Memory B cell (primary cell): Measurements from ENCODE around the gene SLC9A3.

Experiments
- ATAC-seq: fragments of 150-1000 bp; cut with Tn5 transposase; 2 replicates; pipeline ENCODE4 v1.10.0; 2021; ENCODE audit warnings: low read depth, mild to moderate bottlenecking, moderate library complexity
- DNase-seq, 2 donors: peaks; one replicate each; pipeline ENCODE4 v3.0.0; 2022; ENCODE audit warnings: low spot score in 2 of 2
- H3K27ac Mint-ChIP-seq: one replicate; pipeline ENCODE4 v1.8.0; 2022; ENCODE audit warnings: mild to moderate bottlenecking, moderate library complexity, mixed read lengths
- H3K27me3 Mint-ChIP-seq: one replicate; pipeline ENCODE4 v1.8.0; 2022; ENCODE audit warnings: mixed read lengths
- H3K36me3 Mint-ChIP-seq: one replicate; pipeline ENCODE4 v1.8.0; 2022; ENCODE audit warnings: mild to moderate bottlenecking, mixed read lengths
- H3K4me1 Mint-ChIP-seq: one replicate; pipeline ENCODE4 v1.8.0; 2022; ENCODE audit warnings: mixed read lengths
- H3K4me3 Mint-ChIP-seq: one replicate; pipeline ENCODE4 v1.8.0; 2022; ENCODE audit warnings: mild to moderate bottlenecking, moderate library complexity, mixed read lengths
- H3K9me3 Mint-ChIP-seq: one replicate; pipeline ENCODE4 v1.8.0; 2022; ENCODE audit warnings: mixed read lengths

Gene SLC9A3

GRCh38 chr5:442335-443238 is 81.7 kb downstream of the SLC9A3 start, which contains the start of gene EXOC3:
Gene EXOC3 (plus strand): TSS chr5:443176. CDS start chr5:446206, 3,030 bp downstream.
- DNase-seq: peak; percentile 46 to 70
- H3K36me3 Mint-ChIP-seq: peaks cover 7% of the 10 kb centered on the region
- ATAC-seq: peak; percentile 84

GRCh38 chr5:441996-442334 is 82.3 kb downstream of the SLC9A3 start:
- peaks cover 29% of the 10 kb centered on the region for H3K4me1 Mint-ChIP-seq
- peak overlapping the region; percentile 97 for H3K4me3 Mint-ChIP-seq
- peaks cover 1% of the 10 kb centered on the region for H3K27me3 Mint-ChIP-seq
- peak overlapping the region; percentile 94 for H3K27ac Mint-ChIP-seq
- peaks cover 6% of the 10 kb centered on the region for H3K36me3 Mint-ChIP-seq
- H3K9me3 Mint-ChIP-seq: no peaks in the 10 kb centered on the region
- ATAC-seq: no peak
- DNase-seq: no peak

More at GRCh38 chr5:442335-443238, 81.7 kb downstream of the SLC9A3 start, which contains the start of gene EXOC3:
- H3K27me3 Mint-ChIP-seq: peaks cover 1% of the 10 kb centered on the region
- peak within 1 kb of the TSS; percentile 97 for H3K4me3 Mint-ChIP-seq
- no peaks in the 10 kb centered on the region for H3K9me3 Mint-ChIP-seq
- peak within 1 kb of the TSS; percentile 94 for H3K27ac Mint-ChIP-seq
- peaks cover 29% of the 10 kb centered on the region for H3K4me1 Mint-ChIP-seq

- Mint-ChIP-seq H3K36me3 (peaks cover 2% of the 10 kb centered on the region), H3K9me3 (no peaks in the 10 kb centered on the region), H3K27ac (no peak overlapping the region), H3K27me3 (peaks cover 6% of the 10 kb centered on the region), H3K4me1 (peaks cover 21% of the 10 kb centered on the region), H3K4me3 (no peak overlapping the region)
- ATAC-seq (no peak), DNase-seq (no peak)
Observed at GRCh38 chr5:440401-441201, 83.6 kb downstream of the SLC9A3 start.

DNA sequence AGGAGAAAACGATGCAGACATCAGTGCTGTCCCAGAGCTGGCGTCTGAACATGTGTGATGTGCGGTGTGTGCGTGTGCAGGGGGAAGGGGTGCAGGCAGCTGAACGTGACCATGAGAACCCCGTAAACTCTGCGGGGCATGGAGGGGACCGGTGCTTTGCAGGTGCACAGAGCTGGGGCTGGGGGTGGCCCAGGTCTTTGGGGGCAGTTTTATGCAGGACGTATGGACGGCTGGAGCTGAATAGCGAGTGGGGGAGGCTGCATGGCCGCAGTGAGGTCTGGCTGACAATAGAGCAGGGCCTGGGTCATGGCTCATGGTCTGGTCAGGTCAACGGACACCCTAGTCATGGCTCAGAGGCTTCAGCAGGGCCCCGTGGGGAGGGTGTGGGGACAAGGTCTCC is 84.6 kb downstream of the SLC9A3 start:
- H3K9me3 Mint-ChIP-seq: no peaks in the 10 kb centered on the region
- no peak for DNase-seq
- no peak overlapping the region for H3K4me3 Mint-ChIP-seq
- H3K27me3 Mint-ChIP-seq: peaks cover 6% of the 10 kb centered on the region
- peaks cover 2% of the 10 kb centered on the region for H3K36me3 Mint-ChIP-seq
- H3K27ac Mint-ChIP-seq: no peak overlapping the region
- H3K4me1 Mint-ChIP-seq: peaks cover 16% of the 10 kb centered on the region
- ATAC-seq: no peak

GRCh38 chr5:439181-439580 is 85.1 kb downstream of the SLC9A3 start:
- H3K9me3 Mint-ChIP-seq: no peaks in the 10 kb centered on the region
- H3K27me3 Mint-ChIP-seq: peaks cover 6% of the 10 kb centered on the region
- no peak overlapping the region for H3K27ac Mint-ChIP-seq
- H3K4me1 Mint-ChIP-seq: peaks cover 12% of the 10 kb centered on the region
- ATAC-seq (no peak), DNase-seq (no peak)
- H3K4me3 Mint-ChIP-seq: no peak overlapping the region
- peaks cover 2% of the 10 kb centered on the region for H3K36me3 Mint-ChIP-seq

GRCh38 chr5:438481-438981 is 85.7 kb downstream of the SLC9A3 start:
- no peak for ATAC-seq
- H3K4me3 Mint-ChIP-seq: no peak overlapping the region
- peaks cover 6% of the 10 kb centered on the region for H3K27me3 Mint-ChIP-seq
- H3K36me3 Mint-ChIP-seq: peaks cover 2% of the 10 kb centered on the region
- no peaks in the 10 kb centered on the region for H3K9me3 Mint-ChIP-seq
- H3K4me1 Mint-ChIP-seq: peaks cover 8% of the 10 kb centered on the region
- no peak for DNase-seq
- H3K27ac Mint-ChIP-seq: no peak overlapping the region

DNA sequence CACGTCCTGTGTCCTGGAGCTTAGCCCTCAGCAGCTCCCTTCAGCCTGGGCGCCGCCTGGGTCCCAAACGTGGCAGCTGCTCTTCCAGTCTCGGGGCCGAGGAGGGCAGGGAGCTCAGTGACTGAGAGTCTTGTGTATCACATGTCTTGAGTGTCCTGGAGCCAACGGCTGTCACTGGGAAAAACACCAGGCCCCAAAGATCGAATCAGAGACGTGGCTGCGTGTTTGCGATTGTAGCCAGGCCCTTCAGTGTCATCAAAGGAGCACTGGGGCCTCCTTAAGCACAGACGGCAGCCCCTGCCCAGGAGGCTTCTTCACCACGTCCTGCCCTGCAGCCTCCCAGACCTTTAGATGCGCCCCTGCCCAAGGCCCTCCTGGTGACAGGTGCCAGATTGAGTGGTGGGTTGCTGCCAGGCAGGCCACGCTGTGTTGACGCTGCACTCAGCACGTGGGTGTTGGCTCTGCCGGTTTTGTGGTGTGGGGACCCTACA is 86.9 kb downstream of the SLC9A3 start:
- ATAC-seq (no peak), DNase-seq (no peak)
- H3K36me3 Mint-ChIP-seq: no peaks in the 10 kb centered on the region
- H3K4me1 Mint-ChIP-seq: peaks cover 3% of the 10 kb centered on the region
- no peaks in the 10 kb centered on the region for H3K9me3 Mint-ChIP-seq
- H3K27me3 Mint-ChIP-seq: peaks cover 11% of the 10 kb centered on the region
- no peak overlapping the region for H3K27ac Mint-ChIP-seq
- no peak overlapping the region for H3K4me3 Mint-ChIP-seq

- Mint-ChIP-seq H3K36me3 (no peaks in the 10 kb centered on the region), H3K27ac (no peak overlapping the region)
Observed at GRCh38 chr5:436641-436975, 87.6 kb downstream of the SLC9A3 start.

DNA sequence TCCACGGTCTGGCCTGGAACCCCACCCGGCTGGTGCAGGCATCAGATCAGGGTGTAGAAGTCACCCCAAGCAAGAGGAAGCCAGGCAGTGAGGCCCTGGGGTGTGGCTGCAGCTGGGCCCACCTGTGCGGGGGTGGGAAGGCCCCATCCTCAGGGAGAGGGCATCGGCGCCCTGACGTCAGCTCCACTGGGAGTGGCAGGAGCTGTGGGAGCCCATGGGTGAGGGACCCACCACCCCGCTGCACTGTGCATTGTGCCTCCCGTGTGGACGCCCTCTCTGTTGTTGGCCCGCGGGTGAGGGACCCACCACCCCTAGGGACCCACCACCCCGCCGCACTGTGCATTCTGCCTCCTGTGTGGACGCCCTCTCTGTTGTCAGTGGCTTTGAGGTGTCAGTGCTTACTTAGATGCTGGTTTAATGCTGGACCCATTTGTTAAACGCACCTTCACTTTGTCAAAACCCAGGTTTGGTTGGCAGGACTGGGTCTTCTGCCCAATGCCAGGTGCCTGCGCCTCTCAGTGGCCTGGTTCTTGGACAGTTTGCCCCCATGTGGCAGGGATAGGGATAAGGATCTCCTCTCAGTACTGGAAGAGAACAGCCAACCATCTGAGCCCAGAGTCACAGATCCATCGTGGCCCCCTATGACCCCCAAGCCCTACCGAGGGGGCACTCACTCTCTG is 88.1 kb downstream of the SLC9A3 start:
- peaks cover 16% of the 10 kb centered on the region for H3K27me3 Mint-ChIP-seq
- no peak for DNase-seq
- no peaks in the 10 kb centered on the region for H3K9me3 Mint-ChIP-seq
- H3K36me3 Mint-ChIP-seq: no peaks in the 10 kb centered on the region
- peaks cover 3% of the 10 kb centered on the region for H3K4me1 Mint-ChIP-seq
- H3K27ac Mint-ChIP-seq: no peak overlapping the region
- H3K4me3 Mint-ChIP-seq: no peak overlapping the region
- no peak for ATAC-seq

More at GRCh38 chr5:436641-436975, 87.6 kb downstream of the SLC9A3 start:
- Mint-ChIP-seq H3K4me1 (peaks cover 3% of the 10 kb centered on the region), H3K4me3 (no peak overlapping the region), H3K27me3 (peaks cover 15% of the 10 kb centered on the region), H3K9me3 (no peaks in the 10 kb centered on the region)
- DNase-seq (no peak), ATAC-seq (no peak)

- H3K9me3 Mint-ChIP-seq: no peaks in the 10 kb centered on the region
- H3K27ac Mint-ChIP-seq: no peak overlapping the region
- no peaks in the 10 kb centered on the region for H3K36me3 Mint-ChIP-seq
- no peak overlapping the region for H3K4me3 Mint-ChIP-seq
- peaks cover 16% of the 10 kb centered on the region for H3K27me3 Mint-ChIP-seq
- DNase-seq (no peak), ATAC-seq (no peak)
- H3K4me1 Mint-ChIP-seq: peaks cover under 1% of the 10 kb centered on the region
Observed at GRCh38 chr5:435156-435790, 89.0 kb downstream of the SLC9A3 start.

GRCh38 chr5:434443-435146 is 89.7 kb downstream of the SLC9A3 start:
- Mint-ChIP-seq H3K9me3 (no peaks in the 10 kb centered on the region), H3K27me3 (peaks cover 18% of the 10 kb centered on the region), H3K27ac (no peak overlapping the region), H3K36me3 (no peaks in the 10 kb centered on the region), H3K4me1 (no peaks in the 10 kb centered on the region), H3K4me3 (no peak overlapping the region)
- ATAC-seq (no peak), DNase-seq (no peak)

GRCh38 chr5:433836-434235 is 90.4 kb downstream of the SLC9A3 start:
- H3K9me3 Mint-ChIP-seq: no peaks in the 10 kb centered on the region
- DNase-seq (no peak), ATAC-seq (no peak)
- H3K4me3 Mint-ChIP-seq: no peak overlapping the region
- no peak overlapping the region for H3K27ac Mint-ChIP-seq
- H3K36me3 Mint-ChIP-seq: no peaks in the 10 kb centered on the region
- no peaks in the 10 kb centered on the region for H3K4me1 Mint-ChIP-seq
- peaks cover 18% of the 10 kb centered on the region for H3K27me3 Mint-ChIP-seq
